B cell (primary cell): ENCODE measurements around the gene NBEAL2.

Experiments
- CTCF ChIP-seq: fragments of 200-600 bp; IDR thresholded peaks from one replicate; pipeline ENCODE4 v1.8.0; 2022; ENCODE audit warnings: antibody characterized with exemption, mild to moderate bottlenecking
- EZH2 ChIP-seq: IDR thresholded peaks from 2 replicates; pipeline ENCODE4 v1.6.1; 2012; ENCODE audit warnings: borderline replicate concordance, low read depth, mild to moderate bottlenecking, moderate library complexity, low read length; ENCODE audit not compliant: insufficient read depth, poor library complexity, severe bottlenecking

GRCh38 chr3:47016934-47017435 lies 37.5 kb downstream of the NBEAL2 start:
- TF ChIP-seq CTCF (no peak), EZH2 (no peak)
